IMR-90 (cell line): ENCODE results near the gene NCOA7. TPM values are rescaled to one million over a fixed set of nuclear protein-coding genes. Genes with fewer than 3 reads are reported as not detected.

Experiments used
- ATAC-seq: fragments of 200-7000 bp; cut with Tn5 transposase; 2 replicates; pipeline ENCODE4 v1.9.1; 2020; ENCODE audit warnings: low read depth, mild to moderate bottlenecking, moderate library complexity
- BruUV-seq: library from RNA; stranded (reverse); fragments of 400-500 nt; replicated peaks from 2 replicates; lab custom pipeline; 2021; lab: Mats Ljungman, UMichigan
- CTCF ChIA-PET: fragments of 300-600 bp; formaldehyde crosslinking; extraction: SDS; loops from one replicate; lab custom pipeline; 2021; ENCODE audit warnings: antibody characterized with exemption; lab: Yijun Ruan, JAX
- POLR2A ChIA-PET: fragments of 300-600 bp; sonication (Branson Sonifier 250); formaldehyde crosslinking; loops from one replicate; lab custom pipeline; 2022; ENCODE audit warnings: antibody characterized with exemption; ENCODE audit not compliant: unreplicated experiment; lab: Charles Lee
- DNase-seq: peaks from one replicate; pipeline ENCODE4 v3.0.0; 2013
- H2AFZ ChIP-seq: replicated peaks from 2 replicates; pipeline ENCODE3; 2013; ENCODE audit warnings: low read length, mild to moderate bottlenecking; ENCODE audit not compliant: poor library complexity
- H2AK5ac ChIP-seq: 2 replicates; pipeline ENCODE4 v1.6.1; 2013; ENCODE audit warnings: low read depth, low read length, inconsistent platforms
- H2AK9ac ChIP-seq: replicated peaks from 2 replicates; pipeline ENCODE3; 2013; ENCODE audit warnings: mild to moderate bottlenecking, low read depth, low read length, moderate library complexity; ENCODE audit not compliant: poor library complexity
- H2BK120ac ChIP-seq: 2 replicates; pipeline ENCODE4 v1.6.1; 2013; ENCODE audit warnings: low read depth, low read length, inconsistent platforms
- H2BK15ac ChIP-seq: 3 replicates; pipeline ENCODE4 v1.6.1; 2013; ENCODE audit warnings: low read depth, low read length, inconsistent platforms
- H2BK20ac ChIP-seq: 2 replicates; pipeline ENCODE4 v1.6.1; 2013; ENCODE audit warnings: low read depth, mild to moderate bottlenecking, inconsistent platforms, low read length, moderate library complexity
- H2BK5ac ChIP-seq: 2 replicates; pipeline ENCODE4 v1.6.1; 2013; ENCODE audit warnings: mild to moderate bottlenecking, low read depth, low read length, inconsistent platforms; ENCODE audit not compliant: poor library complexity, severe bottlenecking
- H3K14ac ChIP-seq: replicated peaks from 2 replicates; pipeline ENCODE4 v1.6.1; 2013; ENCODE audit warnings: low read depth, low read length, inconsistent platforms
- H3K18ac ChIP-seq: 2 replicates; pipeline ENCODE4 v1.6.1; 2013; ENCODE audit warnings: low read depth, low read length, control low read depth
- H3K23ac ChIP-seq: 2 replicates; pipeline ENCODE4 v1.6.1; 2013; ENCODE audit warnings: low read depth, low read length, inconsistent platforms
- H3K27ac ChIP-seq: 2 replicates; pipeline ENCODE4 v1.5.1; 2013; ENCODE audit warnings: mild to moderate bottlenecking, control low read depth, low read length; ENCODE audit not compliant: insufficient read depth
- H3K27me3 ChIP-seq: 2 replicates; pipeline ENCODE4 v1.6.1; 2013; ENCODE audit warnings: low read length; ENCODE audit not compliant: control insufficient read depth, insufficient read depth
- H3K36me3 ChIP-seq: 2 replicates; pipeline ENCODE4 v1.6.1; 2013; ENCODE audit warnings: low read length, mixed read lengths; ENCODE audit not compliant: control insufficient read depth, insufficient read depth
- H3K4ac ChIP-seq: 2 replicates; pipeline ENCODE4 v1.6.1; 2013; ENCODE audit warnings: low read depth, low read length, inconsistent platforms
- H3K4me1 ChIP-seq: 2 replicates; pipeline ENCODE4 v1.6.1; 2013; ENCODE audit warnings: low read length, mixed read lengths; ENCODE audit not compliant: control insufficient read depth, insufficient read depth
- H3K4me2 ChIP-seq: 2 replicates; pipeline ENCODE4 v1.6.1; 2013; ENCODE audit warnings: low read depth, mild to moderate bottlenecking, control low read depth, low read length, moderate library complexity
- H3K4me3 ChIP-seq: 2 replicates; pipeline ENCODE4 v1.5.1; 2013; ENCODE audit warnings: low read depth, mild to moderate bottlenecking, control low read depth, low read length, moderate library complexity; ENCODE audit not compliant: insufficient read depth
- H3K56ac ChIP-seq: 2 replicates; pipeline ENCODE4 v1.6.1; 2013; ENCODE audit warnings: low read length, inconsistent platforms; ENCODE audit not compliant: insufficient read depth; ENCODE audit errors: extremely low read depth
- H3K79me1 ChIP-seq, 2 experiments: 2 replicates each; pipeline ENCODE4 v1.6.1; 2013; ENCODE audit warnings: low read length in 2 of 2, inconsistent platforms in 1 of 2, low read depth in 1 of 2
- H3K9ac ChIP-seq: 2 replicates; pipeline ENCODE4 v1.6.1; 2013; ENCODE audit warnings: low read depth, low read length, control low read depth
- H3K9me1 ChIP-seq: 2 replicates; pipeline ENCODE4 v1.6.1; 2013; ENCODE audit warnings: low read length, inconsistent platforms; ENCODE audit not compliant: insufficient read depth
- H3K9me3 ChIP-seq: 2 replicates; pipeline ENCODE4 v1.6.1; 2013; ENCODE audit warnings: low read length; ENCODE audit not compliant: control insufficient read depth, insufficient read depth
- H4K20me1 ChIP-seq: 2 replicates; pipeline ENCODE4 v1.6.1; 2013; ENCODE audit warnings: low read length, inconsistent platforms; ENCODE audit not compliant: insufficient read depth
- H4K5ac ChIP-seq: 2 replicates; pipeline ENCODE4 v1.6.1; 2013; ENCODE audit warnings: mild to moderate bottlenecking, low read depth, low read length, control low read depth
- H4K8ac ChIP-seq, 2 experiments: 2 replicates each; pipeline ENCODE4 v1.6.1; 2013; ENCODE audit warnings: low read depth in 2 of 2, low read length in 2 of 2, control low read depth in 1 of 2, inconsistent platforms in 1 of 2
- H4K91ac ChIP-seq: 2 replicates; pipeline ENCODE4 v1.6.1; 2013; ENCODE audit warnings: low read depth, low read length, inconsistent platforms; ENCODE audit not compliant: insufficient read depth
- BHLHE40 ChIP-seq: fragments of 150-350 bp; IDR thresholded peaks from 2 replicates; pipeline ENCODE4 v1.6.1; 2016; ENCODE audit warnings: mild to moderate bottlenecking, low read depth, low read length
- CEBPB ChIP-seq: IDR thresholded peaks from 2 replicates; pipeline ENCODE4 v1.6.1; 2012; ENCODE audit warnings: low read depth, low read length, improper control_type of control experiment
- CHD1 ChIP-seq: IDR thresholded peaks from 2 replicates; pipeline ENCODE4 v1.6.1; 2012; ENCODE audit warnings: low read depth, low read length, improper control_type of control experiment
- FOS ChIP-seq: fragments of 150-350 bp; IDR thresholded peaks from 2 replicates; pipeline ENCODE4 v1.6.1; 2016; ENCODE audit warnings: low read depth, low read length
- MAFK ChIP-seq: IDR thresholded peaks from 2 replicates; pipeline ENCODE4 v1.6.1; 2012; ENCODE audit warnings: low read depth, low read length, improper control_type of control experiment
- MAZ ChIP-seq: IDR thresholded peaks from 2 replicates; pipeline ENCODE4 v1.6.1; 2012; ENCODE audit warnings: low read depth, mild to moderate bottlenecking, low read length, improper control_type of control experiment, moderate library complexity, borderline replicate concordance
- MXI1 ChIP-seq: IDR thresholded peaks from 2 replicates; pipeline ENCODE4 v1.6.1; 2012; ENCODE audit warnings: low read depth, mild to moderate bottlenecking, low read length, moderate library complexity, borderline replicate concordance
- NFE2L2 ChIP-seq: fragments of 150-350 bp; IDR thresholded peaks from 2 replicates; pipeline ENCODE4 v1.6.1; 2016; ENCODE audit warnings: low read depth, mild to moderate bottlenecking, low read length
- POLR2A ChIP-seq: IDR thresholded peaks from 2 replicates; pipeline ENCODE4 v1.6.1; 2012; ENCODE audit warnings: mild to moderate bottlenecking, low read depth, low read length
- RAD21 ChIP-seq: IDR thresholded peaks from 2 replicates; pipeline ENCODE4 v1.6.1; 2012; ENCODE audit warnings: low read length, improper control_type of control experiment
- RCOR1 ChIP-seq: IDR thresholded peaks from 2 replicates; pipeline ENCODE4 v1.6.1; 2012; ENCODE audit warnings: mild to moderate bottlenecking, low read length, improper control_type of control experiment; ENCODE audit not compliant: insufficient replicate concordance
- RFX5 ChIP-seq: IDR thresholded peaks from 2 replicates; pipeline ENCODE4 v1.8.0; 2012; ENCODE audit warnings: low read depth, mild to moderate bottlenecking, low read length, moderate library complexity
- SMC3 ChIP-seq: fragments of 150-350 bp; IDR thresholded peaks from 2 replicates; pipeline ENCODE4 v1.6.1; 2016; ENCODE audit warnings: low read depth, mild to moderate bottlenecking, antibody characterized with exemption, low read length, moderate library complexity
- WGBS, 2 experiments: methylation state at CpG; one replicate each; pipeline versions ENCODE4 v1.1.5 to v1.1.7; 2013; ENCODE audit warnings: missing lambda C conversion rate in 2 of 2; ENCODE audit not compliant: insufficient read length in 1 of 2; ENCODE audit errors: extremely low coverage in 2 of 2; 5-methylcytosine and 5-hydroxymethylcytosine counted together
- dilution Hi-C: fragments of 300-500 bp; cut with HindIII; formaldehyde crosslinking; loops from one replicate; pipeline ENCODE4 v1.14.3; 2018; ENCODE audit warnings: low sequenced_read_pairs; ENCODE audit not compliant: unreplicated experiment
- in situ Hi-C: fragments of 300-500 bp; cut with MboI; formaldehyde crosslinking; loops from 3 replicates; pipeline ENCODE4 v1.14.3; 2019; ENCODE audit warnings: low sequenced_read_pairs, inconsistent platforms, mixed read lengths
- intact Hi-C: fragments of 100-400 bp; cut with micrococcal nuclease; formaldehyde crosslinking; loops from 2 replicates; pipeline ENCODE4 v1.10.0; 2022
- polyA plus RNA-seq, 3 experiments: library from polyadenylated mRNA; depleted of rRNA; stranded (reverse); fragments of >200 nt; gene quantifications; 2 replicates each; pipeline ENCODE4 v1.2.3, GENCODE V29; 2012; ENCODE audit warnings: low replicate concordance in 1 of 3
- total RNA-seq: library from RNA; depleted of rRNA; stranded (reverse); fragments of >200 nt; gene quantifications from 2 replicates; pipeline ENCODE4 v1.2.3, GENCODE V29; 2012
- TF ChIP-seq, protein P1 (sequence below): conservative IDR thresholded peaks from 2 replicates; pipeline ENCODE4 v1.5.1; 2012; ENCODE audit warnings: mild to moderate bottlenecking, low read depth, low read length, improper control_type of control experiment
- TF ChIP-seq, protein P2 (sequence below): fragments of 150-350 bp; IDR thresholded peaks from 2 replicates; pipeline ENCODE4 v1.6.1; 2016; ENCODE audit warnings: low read depth, mild to moderate bottlenecking, low read length, moderate library complexity, borderline replicate concordance
- TF ChIP-seq, protein P3 (sequence below): fragments of 150-350 bp; IDR thresholded peaks from 2 replicates; pipeline ENCODE4 v1.6.1; 2017; ENCODE audit warnings: mild to moderate bottlenecking, antibody characterized with exemption, low read length, low read depth

NCOA7 gene
- total and polyA plus RNA-seq, 2 of the 4 experiments (the other 2 are of a cell fraction), result 12.6 to 12.9 TPM

DNA sequence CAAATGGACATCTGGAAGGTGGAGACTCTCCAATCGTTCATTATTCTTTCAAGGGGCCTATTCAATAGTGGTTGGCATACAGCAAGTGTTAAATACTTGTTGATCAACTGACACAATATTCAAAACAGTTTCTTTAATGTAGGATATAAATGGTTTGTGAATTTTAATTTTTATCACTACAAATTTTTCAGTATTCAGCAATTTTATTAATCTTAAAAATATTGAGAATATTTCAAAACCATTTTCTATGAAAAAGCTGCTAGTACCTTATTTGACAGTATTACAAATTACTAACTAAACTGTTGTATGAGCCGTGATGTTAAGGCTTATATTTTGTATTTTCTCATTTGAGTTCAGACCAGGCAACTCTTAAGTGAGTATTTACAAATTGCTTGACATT lies 32.4 kb downstream of the NCOA7 start:
- TF ChIP-seq RCOR1 (no peak), FOS (no peak), MXI1 (no peak), RAD21 (no peak), POLR2A (no peak), MAFK (no peak), BHLHE40 (no peak), NFE2L2 (no peak), SMC3 (no peak), MAZ (no peak), CHD1 (no peak), CEBPB (no peak), RFX5 (no peak)
- TF ChIP-seq, protein P1, sequence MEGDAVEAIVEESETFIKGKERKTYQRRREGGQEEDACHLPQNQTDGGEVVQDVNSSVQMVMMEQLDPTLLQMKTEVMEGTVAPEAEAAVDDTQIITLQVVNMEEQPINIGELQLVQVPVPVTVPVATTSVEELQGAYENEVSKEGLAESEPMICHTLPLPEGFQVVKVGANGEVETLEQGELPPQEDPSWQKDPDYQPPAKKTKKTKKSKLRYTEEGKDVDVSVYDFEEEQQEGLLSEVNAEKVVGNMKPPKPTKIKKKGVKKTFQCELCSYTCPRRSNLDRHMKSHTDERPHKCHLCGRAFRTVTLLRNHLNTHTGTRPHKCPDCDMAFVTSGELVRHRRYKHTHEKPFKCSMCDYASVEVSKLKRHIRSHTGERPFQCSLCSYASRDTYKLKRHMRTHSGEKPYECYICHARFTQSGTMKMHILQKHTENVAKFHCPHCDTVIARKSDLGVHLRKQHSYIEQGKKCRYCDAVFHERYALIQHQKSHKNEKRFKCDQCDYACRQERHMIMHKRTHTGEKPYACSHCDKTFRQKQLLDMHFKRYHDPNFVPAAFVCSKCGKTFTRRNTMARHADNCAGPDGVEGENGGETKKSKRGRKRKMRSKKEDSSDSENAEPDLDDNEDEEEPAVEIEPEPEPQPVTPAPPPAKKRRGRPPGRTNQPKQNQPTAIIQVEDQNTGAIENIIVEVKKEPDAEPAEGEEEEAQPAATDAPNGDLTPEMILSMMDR, result no peak
- TF ChIP-seq, protein P2, sequence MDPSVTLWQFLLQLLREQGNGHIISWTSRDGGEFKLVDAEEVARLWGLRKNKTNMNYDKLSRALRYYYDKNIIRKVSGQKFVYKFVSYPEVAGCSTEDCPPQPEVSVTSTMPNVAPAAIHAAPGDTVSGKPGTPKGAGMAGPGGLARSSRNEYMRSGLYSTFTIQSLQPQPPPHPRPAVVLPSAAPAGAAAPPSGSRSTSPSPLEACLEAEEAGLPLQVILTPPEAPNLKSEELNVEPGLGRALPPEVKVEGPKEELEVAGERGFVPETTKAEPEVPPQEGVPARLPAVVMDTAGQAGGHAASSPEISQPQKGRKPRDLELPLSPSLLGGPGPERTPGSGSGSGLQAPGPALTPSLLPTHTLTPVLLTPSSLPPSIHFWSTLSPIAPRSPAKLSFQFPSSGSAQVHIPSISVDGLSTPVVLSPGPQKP, result no peak
- TF ChIP-seq, protein P3, sequence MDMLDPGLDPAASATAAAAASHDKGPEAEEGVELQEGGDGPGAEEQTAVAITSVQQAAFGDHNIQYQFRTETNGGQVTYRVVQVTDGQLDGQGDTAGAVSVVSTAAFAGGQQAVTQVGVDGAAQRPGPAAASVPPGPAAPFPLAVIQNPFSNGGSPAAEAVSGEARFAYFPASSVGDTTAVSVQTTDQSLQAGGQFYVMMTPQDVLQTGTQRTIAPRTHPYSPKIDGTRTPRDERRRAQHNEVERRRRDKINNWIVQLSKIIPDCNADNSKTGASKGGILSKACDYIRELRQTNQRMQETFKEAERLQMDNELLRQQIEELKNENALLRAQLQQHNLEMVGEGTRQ, result no peak
- dilution Hi-C loops, result no loop called here
- no peak overlapping the region for H2BK5ac ChIP-seq
- H3K79me1 ChIP-seq, result peaks cover 4 to 9% of the 10 kb centered on the region in 2 experiments; a peak in 2 of 4 replicates
- no peak overlapping the region for H3K18ac ChIP-seq
- in situ Hi-C loops, result no loop called here
- H3K9ac ChIP-seq, result no peak overlapping the region
- intact Hi-C loops, result no loop called here
- H3K56ac ChIP-seq, result no peak overlapping the region
- no peaks in the 10 kb centered on the region for H3K27me3 ChIP-seq
- no peak for ATAC-seq
- no TSS peak for BruUV-seq
- no peak overlapping the region for H3K4ac ChIP-seq
- peaks cover 7% of the 10 kb centered on the region; the same call in 1 of the 2 replicates for H3K4me1 ChIP-seq
- no peak overlapping the region for H2BK15ac ChIP-seq
- ChIA-PET POLR2A (no interaction called here), CTCF (interaction anchor here (0.9 kb wide), 1 partner anchor 21 kb away, joined by 3 read pairs; no protein-coding TSS in a partner anchor)
- no peak overlapping the region for H2BK120ac ChIP-seq
- no peaks in the 10 kb centered on the region for H3K9me3 ChIP-seq
- H4K5ac ChIP-seq, result no peak overlapping the region
- no peak overlapping the region for H3K27ac ChIP-seq
- no peak for DNase-seq
- H4K8ac ChIP-seq, result no peak overlapping the region
- no peak overlapping the region for H4K91ac ChIP-seq
- H3K14ac ChIP-seq, result no peak overlapping the region
- no peak overlapping the region for H3K4me3 ChIP-seq
- no peak overlapping the region for H2AFZ ChIP-seq
- H3K23ac ChIP-seq, result no peak overlapping the region
- no peak overlapping the region for H2BK20ac ChIP-seq
- H3K4me2 ChIP-seq, result no peak overlapping the region
- WGBS, 2 experiments, result no CpG with 5 or more reads among the region's 2 CpGs
- no peak overlapping the region for H2AK5ac ChIP-seq
- H4K20me1 ChIP-seq, result no peaks in the 10 kb centered on the region
- H2AK9ac ChIP-seq, result no peak overlapping the region
- H3K9me1 ChIP-seq, result peaks cover 3% of the 10 kb centered on the region
- H3K36me3 ChIP-seq, result no peaks in the 10 kb centered on the region; the same call in none of the 2 replicates
